ENCODE data around the gene DHX57. TPM values are rescaled to one million over a fixed set of nuclear protein-coding genes. Genes with fewer than 3 reads are reported as not detected.

The DHX57 gene
- total and polyA plus RNA-seq, 8 donors: 6.0 to 12.1 (median 9.1) TPM

GRCh38 chr2:38898256-38898655 is 22.5 kb upstream of the DHX57 start:
- H3K36me3 ChIP-seq: no peaks in the 10 kb centered on the region
- H3K9me3 ChIP-seq: no peaks in the 10 kb centered on the region
- ATAC-seq: no peak
- intact Hi-C loops (cut with DNase I): no loop called here
- no peak overlapping the region for H3K27ac ChIP-seq
- H3K4me1 ChIP-seq: no peaks in the 10 kb centered on the region
- no peak overlapping the region for H3K4me3 ChIP-seq
- no peak for FAIRE-seq
- 81 to 89% methylated on average over 5 of the region's 5 CpGs for WGBS, 2 donors
- TF ChIP-seq CTCF (IDR thresholded peaks at IDR 0.05): no peak
- H3K27me3 ChIP-seq: no peaks in the 10 kb centered on the region
- no peak for DNase-seq

GRCh38 chr2:38892819-38893218 is 17.1 kb upstream of the DHX57 start:
- Histone ChIP-seq H3K4me1 (no peaks in the 10 kb centered on the region), H3K36me3 (no peaks in the 10 kb centered on the region), H3K27me3 (no peaks in the 10 kb centered on the region), H3K27ac (no peak overlapping the region), H3K9me3 (no peaks in the 10 kb centered on the region), H3K4me3 (no peak overlapping the region)
- intact Hi-C loops (cut with DNase I): no loop called here
- ATAC-seq (no peak), FAIRE-seq (no peak), DNase-seq (no peak)
- no peak for TF ChIP-seq CTCF (IDR thresholded peaks at IDR 0.05)

GRCh38 chr2:38889575-38889974 is 13.8 kb upstream of the DHX57 start, which contains the start of gene ARHGEF33:
Gene ARHGEF33, plus strand, starts transcription at chr2:38889875. Its CDS starts 29,573 bp downstream, at chr2:38919448.
- intact Hi-C loops (cut with DNase I): no loop called here
- Histone ChIP-seq H3K4me3 (no peak within 1 kb of the TSS), H3K9me3 (no peaks in the 10 kb centered on the region), H3K36me3 (no peaks in the 10 kb centered on the region), H3K27me3 (no peaks in the 10 kb centered on the region), H3K4me1 (no peaks in the 10 kb centered on the region), H3K27ac (no peak within 1 kb of the TSS)
- WGBS, 2 donors: 73 to 78% methylated on average over 3 of the region's 3 CpGs
- no peak for DNase-seq
- no peak for TF ChIP-seq CTCF (IDR thresholded peaks at IDR 0.05)
- ATAC-seq: no peak
- FAIRE-seq: no peak

- ATAC-seq (no peak), FAIRE-seq (peak; percentile 39), DNase-seq (no peak)
- intact Hi-C loops (cut with DNase I): no loop called here
- no peak overlapping the region for H3K27ac ChIP-seq
- no peak overlapping the region for H3K4me3 ChIP-seq
- no peaks in the 10 kb centered on the region for H3K36me3 ChIP-seq
- no peaks in the 10 kb centered on the region for H3K4me1 ChIP-seq
- H3K9me3 ChIP-seq: no peaks in the 10 kb centered on the region
- no peak for TF ChIP-seq CTCF (IDR thresholded peaks at IDR 0.05)
- H3K27me3 ChIP-seq: no peaks in the 10 kb centered on the region
Observed at GRCh38 chr2:38889045-38889444, 13.3 kb upstream of the DHX57 start.

- H3K4me1 ChIP-seq: no peaks in the 10 kb centered on the region
- no peak for DNase-seq
- intact Hi-C loops (cut with DNase I): no loop called here
- no peak overlapping the region for H3K4me3 ChIP-seq
- ATAC-seq: no peak
- no peaks in the 10 kb centered on the region for H3K36me3 ChIP-seq
- WGBS, 2 donors: 96 to 100% methylated on average over 1 of the region's 1 CpG
- H3K27me3 ChIP-seq: no peaks in the 10 kb centered on the region
- H3K9me3 ChIP-seq: no peaks in the 10 kb centered on the region
- H3K27ac ChIP-seq: no peak overlapping the region
- TF ChIP-seq CTCF (IDR thresholded peaks at IDR 0.05): no peak
- FAIRE-seq: no peak
Observed at GRCh38 chr2:38887902-38888554, 12.3 kb upstream of the DHX57 start.
